CD4-positive, alpha-beta T cell treated with Interleukin-12 subunit alpha and Interleukin-12 subunit beta, for 1 hour (primary cell): ENCODE results near the gene NOX5.

Experiments used
- DNase-seq: peaks from one replicate; pipeline ENCODE4 v3.0.0-alpha.2; 2020

Gene NOX5

DNA sequence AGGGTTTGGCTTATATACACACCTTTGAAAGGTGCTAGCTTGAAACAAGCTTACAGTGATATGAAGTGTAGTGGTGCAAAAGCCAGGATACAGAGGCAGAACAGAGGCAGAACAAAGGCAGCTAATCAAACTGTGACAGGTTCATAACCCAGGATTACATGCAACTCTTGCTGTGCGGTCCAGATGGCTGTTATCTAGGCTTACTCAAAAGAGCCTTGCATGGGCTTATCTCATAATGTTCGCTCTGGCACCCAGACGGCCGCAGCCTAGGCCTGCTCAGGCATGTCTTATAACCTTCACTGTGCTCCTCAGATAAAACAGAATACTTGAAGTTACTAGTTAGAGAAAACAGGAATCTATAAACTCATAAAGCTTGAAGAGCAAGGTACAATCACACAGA lies 22.8 kb upstream of the NOX5 start:
- no peak for DNase-seq

DNA sequence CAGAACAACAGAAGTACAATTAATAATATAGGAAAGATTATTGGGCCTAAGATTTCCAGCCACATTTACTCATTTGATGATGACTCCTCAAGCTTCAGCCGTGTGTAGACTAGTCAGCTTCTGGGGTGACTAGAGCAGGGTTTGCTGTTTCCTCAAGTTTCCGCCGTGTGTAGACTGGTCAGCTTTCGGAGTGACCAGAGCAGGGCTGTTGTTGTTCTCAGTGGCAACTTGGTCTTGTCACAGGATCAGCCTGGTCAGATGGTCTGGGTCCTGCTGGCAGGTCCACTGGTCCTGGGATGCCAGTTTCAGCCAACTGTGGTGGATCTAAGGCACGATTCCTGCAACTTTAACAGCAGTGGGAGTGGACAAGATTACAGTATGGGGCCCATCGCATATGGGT lies 21.8 kb upstream of the NOX5 start:
- DNase-seq = no peak

DNA sequence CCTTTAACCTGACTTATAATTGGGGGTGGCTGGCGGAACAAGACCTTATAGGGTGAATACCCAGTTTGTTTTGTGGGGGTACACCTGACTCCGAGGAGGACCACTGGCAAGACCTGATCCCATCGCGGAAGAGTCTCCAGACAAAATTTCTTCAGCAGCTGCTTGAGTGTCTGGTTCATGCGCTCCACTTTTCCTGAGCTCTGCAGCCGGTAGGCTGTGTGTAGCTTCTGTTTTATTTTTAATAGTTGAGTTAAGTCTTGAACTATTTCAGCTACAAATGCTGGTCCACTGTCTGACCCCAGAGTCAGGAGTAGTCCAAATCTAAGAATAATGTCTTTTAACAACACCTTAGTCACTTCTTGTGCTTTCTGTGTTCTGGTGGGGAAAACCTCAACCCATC lies 21.2 kb upstream of the NOX5 start:
- no peak for DNase-seq

DNA sequence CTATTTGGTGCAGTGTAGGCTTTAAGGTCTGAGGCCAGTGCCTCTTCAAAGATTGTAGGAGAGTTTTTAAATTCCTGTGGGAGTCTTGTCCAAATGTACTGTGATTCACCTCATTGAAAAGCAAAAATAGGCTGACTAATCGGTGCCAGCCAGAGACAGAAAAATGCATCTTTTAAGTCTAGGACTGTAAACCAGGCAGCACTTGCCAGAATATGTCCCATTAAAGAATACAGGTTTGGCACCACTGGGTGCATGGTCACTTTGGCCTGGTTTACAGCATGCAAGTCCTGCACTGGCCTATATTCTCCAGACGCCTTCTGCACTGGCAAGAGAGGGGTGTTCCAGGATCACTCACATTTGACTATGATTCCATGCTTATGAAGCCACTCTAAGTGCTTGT lies 20.3 kb upstream of the NOX5 start:
- no peak for DNase-seq

DNA sequence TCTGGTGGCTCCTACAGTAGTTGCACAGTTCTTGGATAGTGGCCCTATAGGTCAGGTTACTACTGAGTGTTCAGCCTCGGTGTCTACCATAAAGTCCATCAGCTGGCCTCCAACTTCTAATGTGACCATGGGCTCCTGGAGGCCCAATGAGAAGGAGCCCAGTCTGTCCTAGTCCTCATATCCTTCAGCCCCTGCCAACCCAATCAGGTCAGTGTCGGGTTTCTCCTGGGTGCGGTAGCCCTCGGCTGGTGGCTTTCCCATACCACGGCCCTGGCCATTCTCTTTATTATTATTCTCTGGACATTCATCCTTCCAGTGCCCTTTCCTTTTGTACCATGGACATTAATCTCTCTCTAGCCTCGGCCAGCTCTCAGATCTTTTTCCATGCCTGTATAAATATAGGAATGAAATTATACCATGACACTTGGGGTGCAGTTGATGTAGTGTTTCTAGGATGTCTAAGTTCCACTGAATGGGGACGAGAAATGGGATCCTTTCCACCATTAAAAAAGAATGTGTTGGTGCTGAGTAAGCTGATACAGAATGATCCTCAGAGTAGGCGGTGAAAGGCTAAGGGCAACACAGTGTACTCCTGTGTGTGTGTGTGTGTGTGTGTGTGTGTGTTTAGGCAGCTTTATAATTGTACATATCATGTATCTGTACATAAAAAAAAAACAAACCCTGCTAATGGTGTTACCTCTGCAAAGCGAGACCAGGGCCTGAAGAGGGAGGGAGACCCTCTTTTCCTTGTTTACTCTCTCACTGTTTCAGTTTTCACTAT lies 19.3 kb upstream of the NOX5 start:
- no peak for DNase-seq

DNA sequence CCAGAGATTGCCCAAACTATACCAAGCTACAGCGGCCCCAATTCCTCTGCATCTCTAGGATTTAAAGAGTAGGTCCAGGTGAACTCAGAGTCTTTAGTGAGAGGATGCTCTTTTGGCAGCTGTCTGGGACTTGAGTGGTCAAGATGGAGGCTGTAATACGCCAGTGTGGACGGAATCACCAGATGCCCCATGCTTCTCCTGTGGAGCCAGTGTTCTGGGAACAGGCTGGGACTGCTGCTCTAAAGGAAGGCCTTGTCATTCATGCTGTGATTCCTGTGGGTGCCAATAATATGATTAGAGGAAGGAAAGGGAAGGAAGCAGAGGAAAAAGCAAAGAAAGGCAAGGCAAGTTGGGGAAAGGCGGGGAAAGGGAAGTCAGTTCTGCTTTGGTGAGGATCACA lies 17.4 kb upstream of the NOX5 start:
- DNase-seq = no peak

DNA sequence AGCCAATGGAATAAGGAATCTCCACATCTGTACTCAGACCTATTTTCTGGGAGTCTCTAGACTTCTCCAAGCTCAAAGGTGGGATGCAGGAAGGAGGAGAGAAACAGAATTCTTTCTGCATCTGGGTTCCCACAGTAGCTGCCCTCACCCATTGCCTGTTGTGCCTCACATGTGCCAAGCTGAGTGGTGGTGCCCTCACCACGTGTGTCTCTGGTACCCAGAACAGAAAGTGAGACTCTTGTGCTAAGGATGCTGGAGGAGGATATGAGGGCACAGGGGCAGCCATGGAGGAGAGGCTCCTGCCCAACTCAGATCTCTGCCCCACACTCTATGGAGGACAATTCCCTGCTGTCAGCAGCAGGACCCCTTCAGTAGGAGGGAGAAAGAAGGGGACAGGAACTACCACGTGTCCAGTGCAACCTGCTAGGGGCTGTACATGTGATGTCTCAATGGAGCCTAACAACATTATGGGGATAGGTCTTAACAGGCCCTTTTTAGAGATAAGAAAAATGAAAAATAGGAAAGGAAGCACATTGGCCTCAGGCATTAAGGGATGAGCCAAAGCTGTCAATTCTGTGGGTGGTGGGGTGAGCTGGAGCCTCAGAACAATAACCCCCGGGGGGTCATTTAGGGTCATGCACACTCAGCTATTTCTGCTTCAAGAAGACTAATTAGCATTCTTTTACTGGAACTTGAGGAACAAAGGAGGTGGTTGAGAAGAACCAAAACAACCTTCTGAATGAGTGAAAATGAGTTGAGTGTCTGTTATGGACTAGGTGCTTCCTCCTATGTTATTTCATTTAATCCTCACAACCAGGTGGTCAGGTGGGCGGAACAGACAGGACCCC lies 16.3 kb upstream of the NOX5 start:
- no peak for DNase-seq

DNA sequence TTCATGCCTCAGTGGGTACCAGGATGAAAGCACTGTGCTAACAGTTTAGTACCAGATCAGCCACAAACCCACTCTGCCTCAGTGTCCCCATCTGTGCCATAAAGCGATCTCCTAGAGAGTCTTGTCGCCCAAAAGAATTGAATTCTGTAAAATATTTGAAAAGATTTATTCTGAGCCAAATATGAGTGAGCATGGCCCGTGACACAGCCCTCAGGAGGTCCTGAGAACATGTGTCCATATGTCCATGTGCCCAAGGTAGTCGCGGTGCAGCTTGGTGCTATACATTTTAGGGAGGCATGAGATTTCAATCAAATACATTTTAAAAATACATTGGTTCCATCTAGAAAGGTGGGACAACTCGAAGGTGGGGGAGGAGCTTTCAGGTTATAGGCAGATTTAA lies 15.4 kb upstream of the NOX5 start:
- no peak for DNase-seq

DNA sequence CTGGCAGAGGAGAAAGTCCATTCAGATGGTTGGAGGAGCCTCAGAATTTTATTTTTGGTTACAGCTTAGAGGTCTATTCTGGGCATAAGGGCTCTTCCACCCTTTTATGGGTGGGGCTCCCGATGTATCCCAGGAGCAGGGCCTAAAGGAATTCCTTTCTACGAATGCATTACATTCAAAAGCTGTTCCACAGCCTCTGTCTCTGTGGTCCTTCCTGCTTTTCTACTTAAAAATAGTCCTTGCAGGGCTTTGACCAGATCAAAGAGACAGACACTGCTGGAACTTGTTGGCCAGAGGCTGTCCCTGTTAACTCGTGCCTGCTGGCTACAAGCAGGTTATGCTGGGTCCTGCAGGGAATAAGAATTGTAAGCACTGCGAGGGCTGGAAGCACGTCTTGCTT lies 14.4 kb upstream of the NOX5 start:
- no peak for DNase-seq

DNA sequence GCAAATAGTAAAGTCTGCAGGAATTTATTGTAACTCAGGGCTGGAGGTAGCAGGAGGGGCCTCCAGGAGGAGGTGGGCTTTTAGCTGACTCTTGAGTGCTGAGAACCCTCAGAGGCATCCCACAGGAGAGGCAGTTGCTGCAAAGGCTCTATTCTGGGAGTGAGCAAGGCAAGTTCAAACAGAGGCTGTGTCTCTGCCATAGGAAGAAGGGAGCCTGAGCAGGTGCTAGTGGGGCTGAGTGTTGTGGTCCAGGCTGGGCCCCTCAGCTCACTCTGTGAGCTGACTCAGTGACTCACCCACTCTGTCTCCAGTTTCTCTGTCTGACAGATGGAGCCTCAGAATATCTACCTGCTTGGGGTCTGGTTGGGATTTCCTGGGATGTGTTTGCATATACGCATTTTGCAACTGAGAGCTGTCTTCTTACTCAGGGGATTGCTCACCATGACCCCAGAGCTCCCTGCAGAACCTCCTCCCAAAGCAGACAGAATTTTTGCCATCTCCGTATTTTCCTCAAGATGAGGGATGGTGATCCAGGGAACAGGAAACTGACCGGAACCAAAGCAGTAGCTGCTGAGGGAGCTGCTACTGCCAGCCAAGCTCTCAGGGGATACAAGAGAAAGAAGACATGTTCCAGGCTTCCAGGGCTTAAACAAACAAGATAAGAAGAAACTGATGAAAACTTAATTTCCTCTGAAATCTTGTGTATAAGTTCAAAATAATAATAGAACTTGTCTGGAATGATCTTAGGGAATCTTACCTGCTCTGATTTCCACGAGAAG lies 13.6 kb upstream of the NOX5 start:
- DNase-seq = no peak

DNA sequence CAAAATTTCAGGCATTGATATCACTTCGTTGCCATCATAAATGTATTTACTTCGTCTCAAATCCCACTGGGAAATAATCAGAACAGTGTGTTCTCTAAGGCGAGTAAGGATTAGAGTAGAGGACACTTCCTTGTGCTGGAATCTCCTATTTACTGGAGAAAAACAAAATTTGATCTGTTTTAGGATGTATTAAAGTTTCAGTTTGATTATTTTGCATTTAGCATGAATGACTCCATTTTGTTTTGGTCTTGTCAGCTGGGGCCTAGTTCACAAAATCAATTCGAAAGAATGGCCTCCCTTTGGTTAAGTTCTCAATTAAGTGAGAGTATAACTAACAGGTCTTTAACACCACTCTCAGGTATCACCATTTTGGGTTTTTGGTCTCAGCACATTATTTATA lies 11.7 kb upstream of the NOX5 start:
- DNase-seq = no peak

DNA sequence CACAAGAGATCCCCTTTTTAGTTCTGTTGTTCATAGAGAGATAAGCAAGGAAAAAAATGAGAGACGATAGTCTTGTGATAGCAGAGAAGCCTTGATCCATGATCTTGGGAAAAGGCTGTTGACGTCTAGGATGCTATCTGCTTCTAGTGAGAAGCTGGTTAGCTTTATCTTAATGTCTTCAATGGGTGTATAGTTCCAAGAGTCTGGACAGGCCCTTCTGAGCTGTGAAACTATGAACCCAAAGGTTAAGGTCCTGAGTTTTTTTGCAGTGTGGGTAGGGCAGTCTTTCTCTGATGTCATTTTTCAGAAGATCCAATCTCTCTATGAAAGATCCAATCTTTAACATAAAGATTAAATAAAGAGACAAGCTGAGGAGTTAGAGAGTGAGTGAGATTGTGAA lies 10.5 kb upstream of the NOX5 start:
- no peak for DNase-seq

DNA sequence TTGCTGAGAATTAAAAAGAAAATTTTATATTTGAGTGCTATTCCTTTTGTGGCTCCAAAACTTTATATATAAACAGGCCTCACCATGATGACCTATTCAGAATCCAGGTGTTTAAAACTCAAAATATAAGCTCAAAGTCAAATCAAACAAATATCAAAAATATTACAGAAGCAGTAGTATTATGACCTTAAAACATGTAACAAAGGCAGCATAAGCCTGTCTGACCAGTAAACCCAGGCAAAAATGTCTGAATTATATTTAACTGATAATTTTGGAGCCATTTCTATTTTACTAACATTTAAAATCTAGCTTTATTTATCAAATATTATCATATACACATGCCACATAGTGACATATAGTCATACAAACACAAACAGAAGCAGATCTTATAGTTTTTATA lies 6.4 kb upstream of the NOX5 start:
- no peak for DNase-seq

DNA sequence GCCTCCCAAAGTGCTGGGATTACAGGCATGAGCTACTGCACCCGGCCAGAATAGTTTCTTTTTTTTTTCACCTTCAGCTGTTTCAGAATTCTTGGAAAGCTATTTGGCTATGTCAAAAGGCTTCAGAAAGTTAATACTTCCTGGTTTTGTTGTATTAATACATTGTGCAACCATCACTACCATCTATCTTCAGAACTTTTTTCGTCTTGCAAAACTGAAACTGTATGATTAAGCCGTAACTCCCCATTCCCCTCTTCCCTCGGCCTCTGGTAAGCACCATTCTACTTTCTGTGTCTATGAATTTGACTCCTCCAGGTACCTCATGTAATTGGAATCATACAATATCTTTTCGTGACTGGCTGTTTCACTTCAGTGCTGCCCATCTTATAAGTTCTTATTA lies 5.2 kb upstream of the NOX5 start:
- DNase-seq = no peak

DNA sequence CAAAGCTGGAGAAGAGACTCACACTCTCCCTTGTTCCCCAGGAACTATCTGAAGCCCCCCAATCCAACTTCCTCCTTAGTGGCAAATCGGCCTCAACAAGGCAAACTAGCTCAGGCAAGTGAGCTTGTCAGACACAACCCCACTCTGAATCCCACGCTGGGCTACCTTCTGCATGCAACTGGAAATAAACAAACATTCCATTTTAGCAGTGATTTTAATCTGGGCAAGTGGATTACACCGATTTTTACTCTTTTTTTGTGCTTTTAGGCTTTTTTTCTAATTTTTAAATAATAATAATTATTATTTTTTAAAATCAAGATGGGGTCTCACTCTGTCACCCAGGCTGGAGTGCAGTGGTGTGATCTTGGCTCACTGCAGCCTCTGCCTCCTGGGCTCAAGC lies 2.9 kb upstream of the NOX5 start:
- DNase-seq = no peak

DNA sequence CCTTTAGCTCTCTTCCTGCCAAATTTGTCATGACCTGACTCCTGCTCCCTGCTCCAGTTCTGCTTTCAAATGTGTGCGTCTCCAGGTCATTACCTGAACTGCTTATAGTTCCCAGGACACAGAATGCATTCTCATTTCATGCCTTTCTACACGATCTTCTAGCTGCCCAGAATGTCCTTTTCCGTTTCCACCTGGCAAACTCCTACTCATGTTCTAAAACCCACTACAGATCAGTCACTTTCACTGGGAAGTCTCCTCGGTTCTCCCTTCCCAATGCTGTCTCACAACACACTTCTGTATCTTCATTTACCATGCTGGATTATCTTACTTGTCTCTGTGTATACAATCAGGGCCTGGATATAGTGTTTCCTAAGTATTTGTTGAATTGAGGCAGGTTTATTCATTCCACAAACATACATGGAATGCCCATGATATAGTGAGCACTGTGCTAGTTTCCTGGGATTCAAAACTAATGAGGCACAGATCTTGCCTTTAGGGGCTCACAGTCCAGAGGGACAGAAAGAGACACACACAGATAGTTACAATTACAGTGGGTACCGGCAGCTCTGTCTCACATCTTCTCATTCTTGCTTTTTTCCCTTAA lies 1.6 kb upstream of the NOX5 start:
- no peak for DNase-seq

DNA sequence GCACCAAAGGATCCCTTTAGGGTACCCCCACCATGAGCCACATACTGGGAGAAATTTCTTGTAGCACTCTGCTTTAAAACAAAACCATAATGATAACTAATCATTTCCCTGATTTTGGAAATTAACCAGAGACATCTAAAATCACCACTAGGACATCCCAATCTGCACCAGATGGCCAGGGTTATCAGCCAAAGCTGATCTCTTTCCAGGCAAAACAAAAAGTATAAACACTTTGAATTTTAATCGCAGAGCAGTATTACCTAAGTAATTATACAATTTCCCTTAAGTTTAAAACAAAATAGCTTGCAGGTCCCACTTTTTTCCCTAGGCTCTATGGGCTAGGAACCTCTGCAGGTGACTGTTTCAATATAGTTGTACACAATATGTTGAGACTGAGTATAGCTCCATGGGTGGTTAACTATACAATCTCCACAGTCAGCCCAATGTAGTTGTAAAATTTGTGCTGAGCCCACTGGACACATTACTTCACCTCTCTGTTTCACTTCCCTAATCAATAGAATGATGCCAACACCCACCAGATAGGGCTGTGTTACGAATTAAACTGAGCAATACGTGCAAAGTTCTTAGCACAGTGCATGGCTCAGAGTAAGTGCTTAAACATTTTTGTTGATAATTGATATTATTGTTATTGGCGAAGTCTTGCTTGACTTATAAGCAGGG lies 629 bp upstream of the NOX5 start:
- no peak for DNase-seq

DNA sequence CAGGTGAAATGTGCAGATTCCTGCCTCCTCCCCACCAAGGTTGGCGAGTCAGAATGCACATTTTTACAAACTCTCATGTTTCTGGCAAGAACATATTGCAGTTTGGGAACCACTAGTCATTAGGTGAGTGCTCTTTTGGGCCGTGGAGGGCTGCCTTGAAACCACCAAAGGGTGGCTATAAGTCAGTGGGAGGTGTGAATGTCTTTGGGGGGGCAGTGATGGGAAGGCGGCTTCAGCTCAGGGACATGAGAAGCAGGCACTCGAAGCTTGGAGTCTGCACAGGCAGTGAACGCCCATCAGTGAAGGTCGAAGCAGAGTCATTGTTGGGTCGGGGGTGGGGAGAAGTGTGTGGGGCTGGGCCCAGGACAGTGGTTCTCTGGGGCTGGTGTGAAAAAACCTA lies 1.1 kb downstream of the NOX5 start:
- DNase-seq = no peak

DNA sequence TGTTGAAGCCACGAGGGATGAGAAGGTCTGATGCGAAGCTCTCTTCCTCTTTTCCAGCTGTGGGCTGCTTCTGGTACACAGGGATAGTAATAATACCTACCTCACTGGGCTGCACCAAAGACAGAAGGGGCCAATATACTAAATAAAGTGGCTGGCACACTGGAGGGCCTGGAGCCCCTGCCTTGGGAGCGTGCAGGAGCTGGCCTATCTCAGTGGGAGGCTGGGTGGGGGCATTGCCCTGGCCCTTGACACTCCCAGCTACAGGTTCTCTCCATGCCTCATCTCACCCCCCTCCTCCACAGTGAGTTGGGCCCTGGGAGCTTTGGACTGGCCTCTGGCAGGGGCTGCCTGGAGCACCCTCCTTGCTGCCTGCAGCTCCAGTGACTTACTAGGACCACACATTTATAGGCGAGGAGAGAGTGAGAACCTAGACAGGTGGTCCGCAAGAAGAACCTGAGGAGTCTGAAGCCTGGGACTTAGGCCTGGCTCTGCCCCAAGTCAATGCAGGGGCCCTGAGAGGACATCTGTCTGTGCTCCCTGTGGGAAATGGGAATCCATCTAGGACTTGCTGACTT lies 1.6 kb downstream of the NOX5 start:
- no peak for DNase-seq

DNA sequence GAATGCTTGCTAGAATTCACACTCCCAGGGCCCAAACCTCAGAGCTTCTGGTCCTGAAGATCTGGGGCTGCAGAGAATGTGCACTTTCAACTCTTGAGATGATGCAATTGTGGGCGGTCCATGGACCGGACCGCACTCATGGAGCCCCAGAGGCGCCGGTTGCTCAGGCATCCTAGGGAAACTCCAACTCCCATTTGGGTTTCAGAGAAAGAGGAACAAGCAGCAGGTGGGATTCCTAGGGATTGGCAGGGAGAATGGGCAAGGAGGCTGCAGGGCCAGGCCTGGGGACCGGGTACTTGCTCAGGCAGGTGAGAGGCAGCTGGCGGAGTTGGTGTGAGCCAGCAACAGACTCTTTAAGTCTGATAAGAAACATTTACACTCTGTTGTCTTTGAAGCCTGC lies 3.5 kb downstream of the NOX5 start:
- DNase-seq = no peak

DNA sequence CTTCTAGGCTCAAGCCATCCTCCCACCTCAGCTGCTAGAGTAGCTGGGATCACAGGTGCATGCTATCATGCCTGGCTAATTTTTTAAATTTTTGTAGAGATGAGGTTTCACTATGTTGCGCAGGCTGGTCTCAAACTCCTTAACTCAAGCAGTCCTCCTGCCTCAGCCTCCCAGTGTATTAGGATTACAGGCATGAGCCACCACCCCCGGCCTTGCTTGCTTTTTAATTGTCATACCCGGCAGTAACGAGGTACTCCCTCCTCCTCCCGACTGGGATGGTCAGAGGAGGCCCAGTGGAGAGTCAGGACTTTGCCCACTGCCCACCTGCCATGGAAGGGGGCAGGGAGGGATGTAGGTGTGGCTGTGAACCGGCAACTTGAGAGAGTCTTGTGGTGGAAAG lies 4.5 kb downstream of the NOX5 start:
- DNase-seq = no peak

DNA sequence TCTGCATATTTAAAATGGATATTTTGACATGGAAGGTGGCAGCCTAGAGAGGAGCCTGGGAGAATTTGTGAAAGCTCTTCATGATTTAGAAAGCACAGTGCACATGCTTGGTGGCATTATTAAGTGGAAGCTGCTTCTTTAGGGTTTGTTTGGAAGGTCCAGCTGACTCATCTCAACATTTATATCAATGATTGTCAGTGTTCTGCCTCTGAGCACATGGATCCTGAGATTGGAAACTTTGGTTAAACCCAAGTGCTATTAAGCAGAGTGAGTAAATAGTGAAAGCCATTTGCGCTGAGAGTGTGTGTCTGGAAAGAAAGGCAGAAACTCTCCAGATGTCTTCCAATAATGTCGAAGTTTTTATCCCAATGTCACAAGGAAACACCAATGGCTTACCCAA lies 7.4 kb downstream of the NOX5 start:
- no peak for DNase-seq
